Panc1 (cell line): ENCODE measurements around the gene CSN1S1. TPM values are rescaled to one million over a fixed set of nuclear protein-coding genes. Genes with fewer than 3 reads are reported as not detected.

ENCODE experiments used
- ATAC-seq: fragments of 200-7000 bp; cut with Tn5 transposase; 2 replicates; pipeline ENCODE4 v1.9.1; 2020; ENCODE audit warnings: mild to moderate bottlenecking, moderate library complexity
- Bru-seq: library from RNA; stranded (reverse); fragments of 400-500 nt; gene quantifications from one replicate; lab custom pipeline; 2021; lab: Mats Ljungman, UMichigan
- BruChase-seq, 2 experiments: library from RNA; stranded (reverse); fragments of 400-500 nt; gene quantifications; one replicate each; lab custom pipeline; 2021; lab: Mats Ljungman, UMichigan
- BruUV-seq: library from RNA; stranded (reverse); fragments of 400-500 nt; replicated peaks from 2 replicates; lab custom pipeline; 2021; lab: Mats Ljungman, UMichigan
- CTCF ChIA-PET: fragments of 300-600 bp; sonication (Branson Sonifier 250); formaldehyde crosslinking; loops from one replicate; lab custom pipeline; 2022; ENCODE audit warnings: antibody characterized with exemption; lab: Charles Lee
- POLR2A ChIA-PET: fragments of 300-600 bp; sonication (Branson Sonifier 250); formaldehyde crosslinking; loops from one replicate; lab custom pipeline; 2022; ENCODE audit warnings: antibody characterized with exemption; lab: Charles Lee
- DNase-seq: peaks from one replicate; pipeline ENCODE4 v3.0.0-alpha.2; 2010; ENCODE audit warnings: low read depth, low spot score
- H3K27ac ChIP-seq: 2 replicates; pipeline ENCODE4 v1.5.1; 2011; ENCODE audit warnings: mild to moderate bottlenecking, low read length, inconsistent platforms
- H3K27me3 ChIP-seq: fragments of 200-500 bp; sonication (Bioruptor generic); 2 replicates; pipeline ENCODE4 v1.6.0; 2014; ENCODE audit warnings: low read length, inconsistent platforms; ENCODE audit not compliant: control insufficient read depth, insufficient read depth
- H3K36me3 ChIP-seq: fragments of 200-500 bp; sonication (Bioruptor generic); 2 replicates; pipeline ENCODE4 v1.5.1; 2014; ENCODE audit warnings: inconsistent platforms, mild to moderate bottlenecking, low read length, moderate library complexity; ENCODE audit not compliant: control insufficient read depth, insufficient read depth
- H3K4me1 ChIP-seq: 2 replicates; pipeline ENCODE4 v1.5.1; 2011; ENCODE audit warnings: inconsistent platforms, mild to moderate bottlenecking, low read length, moderate library complexity; ENCODE audit not compliant: control insufficient read depth, insufficient read depth
- H3K4me3 ChIP-seq, 2 experiments: 2 replicates each; pipeline ENCODE4 v1.5.1; 2011 to 2012; ENCODE audit warnings: low read depth in 2 of 2, low read length in 2 of 2, mild to moderate bottlenecking in 2 of 2, inconsistent platforms in 1 of 2, moderate library complexity in 1 of 2
- H3K9me3 ChIP-seq: fragments of 200-500 bp; sonication (Bioruptor generic); 2 replicates; pipeline ENCODE4 v1.5.1; 2014; ENCODE audit warnings: low read depth, mild to moderate bottlenecking, inconsistent platforms, low read length, moderate library complexity; ENCODE audit not compliant: control insufficient read depth, insufficient read depth
- CTCF ChIP-seq: fragments of 450-650 bp; IDR thresholded peaks from 2 replicates; pipeline ENCODE4 v1.5.1; 2017; ENCODE audit warnings: mild to moderate bottlenecking
- POLR2AphosphoS5 ChIP-seq: IDR thresholded peaks from 2 replicates; pipeline ENCODE4 v1.6.1; 2012; ENCODE audit warnings: mild to moderate bottlenecking, low read depth, low read length, moderate library complexity
- REST ChIP-seq, 2 experiments: IDR thresholded peaks; 2 replicates each; pipeline ENCODE4 v1.6.1; 2011 to 2012; ENCODE audit warnings: low read depth in 2 of 2, control low read depth in 1 of 2, low read length in 1 of 2, mild to moderate bottlenecking in 1 of 2, moderate library complexity in 1 of 2; ENCODE audit not compliant: insufficient read depth in 1 of 2
- SIN3A ChIP-seq: IDR thresholded peaks from 2 replicates; pipeline ENCODE4 v1.6.1; 2012; ENCODE audit warnings: low read depth, mild to moderate bottlenecking, low read length, moderate library complexity, borderline replicate concordance; ENCODE audit not compliant: insufficient read depth
- TCF7L2 ChIP-seq: IDR thresholded peaks from 2 replicates; pipeline ENCODE4 v1.6.1; 2011; ENCODE audit warnings: mild to moderate bottlenecking, low read depth, low read length, inconsistent platforms
- in situ Hi-C: cut with HindIII; loops from 2 replicates; pipeline ENCODE4 v1.10.0; 2016; ENCODE audit warnings: low sequenced_read_pairs, low pct_unique_long_range_greater_than_20kb
- intact Hi-C: fragments of 100-400 bp; cut with micrococcal nuclease; formaldehyde crosslinking; loops from one replicate; pipeline ENCODE4 v1.10.0; 2022; ENCODE audit not compliant: unreplicated experiment
- long read RNA-seq: library from polyadenylated mRNA; unstranded; transcript quantifications from one replicate; pipeline ENCODE4 v2.0.0, GENCODE V29; 2021; ENCODE audit not compliant: unreplicated experiment
- polyA plus RNA-seq: library from polyadenylated mRNA; unstranded; fragments of >200 nt; gene quantifications from one replicate; pipeline ENCODE4 v1.2.1, GENCODE V29; 2012; ENCODE audit warnings: missing spikeins; ENCODE audit not compliant: insufficient read length
- total RNA-seq: library from RNA; stranded (reverse); gene quantifications from one replicate; pipeline ENCODE4 v1.2.1, GENCODE V29; 2021; ENCODE audit not compliant: unreplicated experiment

CSN1S1 gene, protein sequence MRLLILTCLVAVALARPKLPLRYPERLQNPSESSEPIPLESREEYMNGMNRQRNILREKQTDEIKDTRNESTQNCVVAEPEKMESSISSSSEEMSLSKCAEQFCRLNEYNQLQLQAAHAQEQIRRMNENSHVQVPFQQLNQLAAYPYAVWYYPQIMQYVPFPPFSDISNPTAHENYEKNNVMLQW
- not detected for total RNA-seq
- not detected for polyA plus RNA-seq
- Bru-seq, nascent RNA = not detected
- not detected for BruChase-seq, experiment 1, labeled RNA remaining after a 2-hour chase
- not detected for BruChase-seq, experiment 2, labeled RNA remaining after a 6-hour chase
- long read RNA-seq = 0 reads

GRCh38 chr4:69930768-69931167 lies at the start of gene CSN1S1:
Gene CSN1S1, plus strand, starts transcription at chr4:69931068. Its CDS starts 1,488 bp downstream, at chr4:69932556.
- Histone ChIP-seq H3K27me3 (no peaks in the 10 kb centered on the region), H3K9me3 (no peaks in the 10 kb centered on the region), H3K4me1 (no peaks in the 10 kb centered on the region), H3K4me3 (no peak within 1 kb of the TSS), H3K36me3 (no peaks in the 10 kb centered on the region), H3K27ac (no peak within 1 kb of the TSS)
- ChIA-PET CTCF (no interaction called here), POLR2A (no interaction called here)
- intact Hi-C loops (no loop called here), in situ Hi-C loops (no loop called here)
- no peak for TF ChIP-seq TCF7L2
- TF ChIP-seq POLR2AphosphoS5 = no peak
- TF ChIP-seq CTCF = no peak
- no peak for TF ChIP-seq SIN3A
- no peak for TF ChIP-seq REST (IDR thresholded peaks at IDR 0.05; ENCODE audit: insufficient read depth in 1 of 2, low read depth in 2 of 2, low read length in 1 of 2)
- ATAC-seq = no peak
- DNase-seq = no peak
- no TSS peak for BruUV-seq

DNA sequence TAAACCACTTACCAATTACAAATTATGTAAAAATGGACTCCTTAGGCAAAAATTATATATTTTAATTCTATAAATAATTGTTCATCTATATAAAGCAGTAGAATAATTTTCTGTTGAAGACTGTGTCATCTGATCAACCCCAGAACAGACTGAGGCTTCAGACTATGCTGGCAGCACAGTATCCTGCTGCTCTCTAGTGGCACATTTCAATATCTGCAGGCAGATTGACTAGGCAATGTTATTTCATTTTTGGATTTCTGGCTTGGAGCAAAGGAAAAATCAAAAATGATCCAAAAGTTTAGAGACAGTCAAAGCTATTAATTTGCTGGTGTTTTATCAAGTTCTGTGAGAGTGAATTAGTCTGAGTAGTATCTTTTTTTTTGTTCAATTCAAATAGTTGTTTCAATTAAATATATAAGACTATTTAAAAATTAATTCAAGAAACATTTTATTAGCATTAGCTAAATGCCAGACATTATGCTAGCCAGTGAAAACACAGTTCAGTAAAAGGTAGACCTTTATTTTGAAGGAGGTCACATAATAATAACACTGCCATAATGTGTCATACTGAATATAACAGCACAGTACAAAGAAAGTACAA lies 49.6 kb upstream of the CSN1S1 start:
- ATAC-seq = no peak
- H3K27ac ChIP-seq = no peak overlapping the region
- DNase-seq = peak; percentile 18
- POLR2A ChIA-PET = no interaction called here
- no peaks in the 10 kb centered on the region for H3K9me3 ChIP-seq
- no peak overlapping the region for H3K4me3 ChIP-seq
- TF ChIP-seq POLR2AphosphoS5 (no peak), CTCF (peak; percentile 69; the same call in 1 of the 2 replicates)
- no peaks in the 10 kb centered on the region for H3K36me3 ChIP-seq
- H3K4me1 ChIP-seq = no peaks in the 10 kb centered on the region
- no peaks in the 10 kb centered on the region for H3K27me3 ChIP-seq
- in situ Hi-C loops (no loop called here), intact Hi-C loops (loop anchor here (2.0 kb wide), 1 partner anchor 192 kb away; no protein-coding TSS in a partner anchor)
- BruUV-seq = no TSS peak
- CTCF ChIA-PET = no interaction called here
